Measurements from ENCODE around the gene MAGEA9. TPM values are rescaled to one million over a fixed set of nuclear protein-coding genes. Genes with fewer than 3 reads are reported as not detected.

The MAGEA9 gene
- polyA plus RNA-seq, 3 donors: not detected

- Mint-ChIP-seq H3K36me3 (no peaks in the 10 kb centered on the region), H3K4me1 (no peaks in the 10 kb centered on the region), H3K27me3 (ENCODE audit: low read depth in 3 of 3) (peaks cover 0 to 7% (median 0%) of the 10 kb centered on the region in 3 donors), H3K4me3 (no peak overlapping the region), H3K9me3 (peaks cover 0 to 3% (median 0%) of the 10 kb centered on the region in 7 donors), H3K27ac (no peak overlapping the region)
- no peak overlapping the region for H3K4me3 ChIP-seq (replicated peaks in 1 of 3; ENCODE audit: low read depth in 2 of 3, low read length in 3 of 3)
- no peaks in the 10 kb centered on the region for H4K20me1 ChIP-seq (ENCODE audit: insufficient read depth, low read length)
- H3K4me1 ChIP-seq (ENCODE audit: control insufficient read depth in 1 of 2, insufficient read depth in 2 of 2, low read length in 2 of 2): no peaks in the 10 kb centered on the region
- no peak for DNase-seq
- H3K4me2 ChIP-seq (replicated peaks; ENCODE audit: extremely low read depth, low read length, poor library complexity, severe bottlenecking): no peak overlapping the region
- no peak overlapping the region for H3K9ac ChIP-seq (ENCODE audit: insufficient read depth, low read length, poor library complexity, severe bottlenecking)
- no peaks in the 10 kb centered on the region for H3K36me3 ChIP-seq (replicated peaks in 1 of 2; ENCODE audit: control insufficient read depth in 1 of 2, insufficient read depth in 2 of 2, low read length in 2 of 2)
- intact Hi-C loops (cut with micrococcal nuclease): no loop called here
- H3K27me3 ChIP-seq (ENCODE audit: control insufficient read depth in 2 of 2, insufficient read depth in 2 of 2, low read length in 2 of 2): peaks cover 0 to 2% of the 10 kb centered on the region in 2 donors
- no peak overlapping the region for H2AFZ ChIP-seq (ENCODE audit: insufficient read depth, low read depth, low read length, poor library complexity, severe bottlenecking)
- no peak for TF ChIP-seq CTCF (IDR thresholded peaks at IDR 0.05)
- H3K79me2 ChIP-seq (ENCODE audit: insufficient read depth, low read length): no peaks in the 10 kb centered on the region
- H3K27ac ChIP-seq (ENCODE audit: low read depth in 1 of 2, low read length in 2 of 2): no peak overlapping the region
- no peaks in the 10 kb centered on the region for H3K9me3 ChIP-seq (replicated peaks in 1 of 2; ENCODE audit: control insufficient read depth in 1 of 2, insufficient read depth in 1 of 2, low read length in 2 of 2)
These were observed 55.4 kb downstream of the MAGEA9 start for GRCh38 chrX:149837167-149837566.

Small RNAs within 50 kb of the gene (small RNA-seq; reads per million reads assigned to genes)
- gene AC244098.1 (ENCODE audit: insufficient read length, low read depth) (not detected), gene AC244098.2 (ENCODE audit: insufficient read length, low read depth) (not detected), gene AC244098.3 (ENCODE audit: insufficient read length, low read depth) (not detected)

Other genes with a start within 250 kb of the MAGEA9 start
- gene EOLA1, start 240.9 kb upstream of the MAGEA9 start, polyA plus RNA-seq: 10 to 100 TPM; 15.5 to 48.6 (median 20.7) TPM
- gene HSFX3, start 232.0 kb upstream of the MAGEA9 start, polyA plus RNA-seq: not detected
- not detected for gene MAGEA9B, start 194.5 kb upstream of the MAGEA9 start, polyA plus RNA-seq
- under 1 TPM in 1 of 3 donors, not detected in 2; 0.11 TPM for gene HSFX2, start 186.6 kb upstream of the MAGEA9 start, polyA plus RNA-seq
- 10 to 100 TPM in 2 of 3 donors, 1 to 10 TPM in 1; 9.1 to 12.8 (median 12.0) TPM for gene TMEM185A, start 150.1 kb upstream of the MAGEA9 start, polyA plus RNA-seq
- not detected for gene MAGEA11, start 69.9 kb upstream of the MAGEA9 start, polyA plus RNA-seq
- under 1 TPM in 1 of 3 donors, not detected in 2; 0.35 TPM for gene HSFX1, start 7.9 kb upstream of the MAGEA9 start, polyA plus RNA-seq
- gene MAGEA8, start 99.3 kb downstream of the MAGEA9 start, polyA plus RNA-seq: not detected
- gene HSFX4, start 147.6 kb downstream of the MAGEA9 start, polyA plus RNA-seq: not detected
- gene EOLA2, start 156.6 kb downstream of the MAGEA9 start, polyA plus RNA-seq: 10 to 100 TPM; 10.1 to 66.6 (median 22.5) TPM

All from CD14-positive monocyte (primary cell).